GM23338 (cell line): Measurements from ENCODE around the gene OR6C68. TPM values are rescaled to one million over a fixed set of nuclear protein-coding genes. Genes with fewer than 3 reads are reported as not detected.

Experiments used
- ATAC-seq: fragments of 200-7000 bp; cut with Tn5 transposase; 3 replicates; pipeline ENCODE4 v1.9.1; 2020
- DNase-seq: peaks from one replicate; pipeline ENCODE4 v3.0.0-alpha.2; 2015; ENCODE audit warnings: low spot score
- H2AFZ ChIP-seq: fragments of 200-600 bp; sonication (generic); 2 replicates; pipeline ENCODE4 v1.8.0; 2016; ENCODE audit warnings: antibody characterized with exemption, mild to moderate bottlenecking, moderate library complexity
- H3F3A ChIP-seq: fragments of 200-600 bp; sonication (generic); replicated peaks from 2 replicates; pipeline ENCODE4 v1.8.0; 2017; ENCODE audit warnings: antibody characterized with exemption, mixed run types, low read depth
- H3K27ac ChIP-seq: fragments of 200-600 bp; sonication (generic); 2 replicates; pipeline ENCODE4 v1.6.1; 2016; ENCODE audit warnings: low read depth
- H3K27me3 ChIP-seq: fragments of 200-600 bp; sonication (generic); 2 replicates; pipeline ENCODE4 v1.8.0; 2016; ENCODE audit warnings: mild to moderate bottlenecking, mixed run types, moderate library complexity; ENCODE audit not compliant: insufficient read depth
- H3K36me3 ChIP-seq: fragments of 200-600 bp; sonication (generic); 2 replicates; pipeline ENCODE4 v1.8.0; 2016; ENCODE audit warnings: mild to moderate bottlenecking; ENCODE audit not compliant: insufficient read depth
- H3K4me1 ChIP-seq: fragments of 200-600 bp; sonication (generic); 2 replicates; pipeline ENCODE4 v1.8.0; 2016; ENCODE audit warnings: mild to moderate bottlenecking, moderate library complexity; ENCODE audit not compliant: insufficient read depth
- H3K4me2 ChIP-seq: fragments of 200-600 bp; sonication (generic); 2 replicates; pipeline ENCODE4 v1.7.1; 2017; ENCODE audit warnings: mixed run types
- H3K4me3 ChIP-seq: fragments of 200-600 bp; sonication (generic); 2 replicates; pipeline ENCODE4 v1.6.1; 2016; ENCODE audit warnings: mixed run types
- H3K79me2 ChIP-seq: fragments of 200-600 bp; sonication (generic); replicated peaks from 2 replicates; pipeline ENCODE4 v1.8.0; 2017; ENCODE audit warnings: mild to moderate bottlenecking; ENCODE audit not compliant: insufficient read depth
- H3K9me2 ChIP-seq: fragments of 200-600 bp; sonication (generic); 2 replicates; pipeline ENCODE4 v1.8.0; 2017; ENCODE audit not compliant: insufficient read depth
- H4K20me1 ChIP-seq: fragments of 200-600 bp; sonication (generic); replicated peaks from 2 replicates; pipeline ENCODE4 v1.8.0; 2017; ENCODE audit warnings: mild to moderate bottlenecking; ENCODE audit not compliant: insufficient read depth
- H3K27ac Mint-ChIP-seq: 2 replicates; pipeline ENCODE4 v1.8.0; 2020; ENCODE audit warnings: inconsistent platforms, mild to moderate bottlenecking, moderate library complexity, mixed read lengths
- H3K27me3 Mint-ChIP-seq: 3 replicates; pipeline ENCODE4 v1.8.0; 2022; ENCODE audit warnings: low read depth, mild to moderate bottlenecking, moderate library complexity, mixed read lengths, inconsistent platforms; ENCODE audit not compliant: insufficient read depth, poor library complexity
- H3K36me3 Mint-ChIP-seq: 3 replicates; pipeline ENCODE4 v1.8.0; 2021; ENCODE audit warnings: low read depth, mild to moderate bottlenecking, inconsistent platforms, moderate library complexity, mixed read lengths
- H3K4me1 Mint-ChIP-seq: 3 replicates; pipeline ENCODE4 v1.8.0; 2020; ENCODE audit warnings: mild to moderate bottlenecking, inconsistent platforms, mixed read lengths
- H3K4me3 Mint-ChIP-seq: 3 replicates; pipeline ENCODE4 v1.8.0; 2021; ENCODE audit warnings: moderate library complexity, mild to moderate bottlenecking, inconsistent platforms, mixed read lengths
- H3K9me3 Mint-ChIP-seq: 3 replicates; pipeline ENCODE4 v1.8.0; 2020; ENCODE audit warnings: moderate library complexity, mild to moderate bottlenecking, inconsistent platforms, mixed read lengths
- CREB1 ChIP-seq: fragments of 250-450 bp; sonication (Bioruptor Pico); IDR thresholded peaks from 2 replicates; pipeline ENCODE4 v1.5.0; 2020; ENCODE audit warnings: low read depth, mild to moderate bottlenecking, moderate library complexity
- EZH2 ChIP-seq: fragments of 200-600 bp; sonication (generic); IDR thresholded peaks from one replicate; pipeline ENCODE4 v1.8.0; 2017; ENCODE audit warnings: antibody characterized with exemption, mild to moderate bottlenecking, low read depth; ENCODE audit not compliant: unreplicated experiment
- EZH2phosphoT487 ChIP-seq: fragments of 200-600 bp; sonication (generic); IDR thresholded peaks from one replicate; pipeline ENCODE4 v1.8.1; 2018; ENCODE audit warnings: antibody characterized with exemption; ENCODE audit not compliant: unreplicated experiment
- JUNB ChIP-seq: IDR thresholded peaks from one replicate; pipeline ENCODE4 v1.6.1; 2016; ENCODE audit warnings: antibody characterized with exemption; ENCODE audit not compliant: unreplicated experiment
- NANOG ChIP-seq: IDR thresholded peaks from 2 replicates; pipeline ENCODE4 v1.6.1; 2016; ENCODE audit warnings: antibody characterized with exemption, borderline replicate concordance
- POLR2AphosphoS5 ChIP-seq: IDR thresholded peaks from 2 replicates; pipeline ENCODE4 v1.6.1; 2016; ENCODE audit warnings: antibody characterized with exemption, low read depth
- STAT1 ChIP-seq: IDR thresholded peaks from one replicate; pipeline ENCODE4 v1.6.1; 2016; ENCODE audit warnings: antibody characterized with exemption; ENCODE audit not compliant: unreplicated experiment
- ZNF114 ChIP-seq: fragments of 250-450 bp; sonication (Bioruptor Pico); IDR thresholded peaks from 2 replicates; pipeline ENCODE4 v1.5.0; 2020; ENCODE audit warnings: mild to moderate bottlenecking, moderate library complexity
- ZNF331 ChIP-seq: fragments of 250-450 bp; sonication (Bioruptor Pico); IDR thresholded peaks from 2 replicates; pipeline ENCODE4 v1.5.0; 2020; ENCODE audit warnings: low read depth, mild to moderate bottlenecking, moderate library complexity
- long read RNA-seq: library from polyadenylated mRNA; unstranded; transcript quantifications from one replicate; pipeline ENCODE4 v2.0.0, GENCODE V29; 2020; ENCODE audit not compliant: unreplicated experiment
- polyA plus RNA-seq: library from polyadenylated mRNA; unstranded; fragments of >200 nt; fragmentation: Nextera tagmentation; extraction: Ambion mirVana; gene quantifications from 2 replicates; pipeline ENCODE4 v1.2.1, GENCODE V29; 2016
- total RNA-seq: library from RNA; depleted of rRNA; stranded (reverse); fragments of >200 nt; shearing (Covaris generic); gene quantifications from 2 replicates; pipeline ENCODE4 v1.2.3, GENCODE V29; 2014; rRNA removed
- TF ChIP-seq, protein P1 (sequence below), 2 experiments: fragments of 200-600 bp in 1 of 2; sonication (generic) in 1 of 2; conservative IDR thresholded peaks; 2 replicates each; pipeline versions ENCODE4 v1.5.1 to v1.6.1; 2016 to 2017; ENCODE audit warnings: antibody characterized with exemption in 2 of 2, low read depth in 2 of 2, mild to moderate bottlenecking in 2 of 2, moderate library complexity in 1 of 2
- TF ChIP-seq, protein P2 (sequence below): IDR thresholded peaks from one replicate; pipeline ENCODE4 v1.6.1; 2018; ENCODE audit warnings: antibody characterized with exemption; ENCODE audit not compliant: unreplicated experiment
- TF ChIP-seq, protein P3 (sequence below): IDR thresholded peaks from 2 replicates; pipeline ENCODE4 v1.6.1; 2016; ENCODE audit warnings: antibody characterized with exemption
- TF ChIP-seq, protein P4 (sequence below): fragments of 250-450 bp; sonication (Bioruptor Pico); IDR thresholded peaks from 2 replicates; pipeline ENCODE4 v1.5.0; 2020; ENCODE audit warnings: mild to moderate bottlenecking, moderate library complexity

The OR6C68 gene
- not detected in 2 replicates for total RNA-seq
- polyA plus RNA-seq, result not detected in 2 replicates
- long read RNA-seq, result 0 reads

DNA sequence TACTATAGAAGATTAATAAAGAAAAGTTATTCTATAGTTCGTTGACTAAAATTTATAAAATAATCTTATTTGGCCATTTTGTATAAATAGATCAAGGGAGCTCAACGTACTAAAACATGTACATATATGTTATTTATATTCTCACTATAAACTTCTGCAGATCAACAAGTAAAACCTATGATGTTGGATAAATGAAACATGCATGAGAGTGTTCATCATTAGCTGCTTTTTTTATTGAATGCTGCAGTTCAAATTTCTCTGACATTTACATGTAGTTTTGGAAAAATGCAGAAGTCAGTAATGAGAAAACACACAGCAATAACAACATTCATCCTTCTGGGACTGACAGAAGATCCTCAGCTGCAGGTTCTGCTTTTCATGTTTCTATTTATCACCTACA, at the start of gene OR6C68:
TSS of gene OR6C68 (plus strand) at position 301 of the 400 bp plus-strand sequence. CDS start at position 301, 0 bp downstream.
- H3K9me3 Mint-ChIP-seq, result no peaks in the 10 kb centered on the region; the same call in 2 of the 3 replicates
- no peak within 1 kb of the TSS for H3K4me3 Mint-ChIP-seq
- Histone ChIP-seq H4K20me1 (no peaks in the 10 kb centered on the region), H2AFZ (no peak within 1 kb of the TSS), H3K27ac (no peak within 1 kb of the TSS), H3F3A (no peaks in the 10 kb centered on the region), H3K9me2 (peaks cover 5% of the 10 kb centered on the region; the same call in 1 of the 2 replicates), H3K27me3 (no peaks in the 10 kb centered on the region), H3K79me2 (no peaks in the 10 kb centered on the region), H3K4me1 (no peaks in the 10 kb centered on the region), H3K4me3 (no peak within 1 kb of the TSS), H3K4me2 (no peak within 1 kb of the TSS), H3K36me3 (no peaks in the 10 kb centered on the region)
- no peaks in the 10 kb centered on the region for H3K36me3 Mint-ChIP-seq
- ATAC-seq, result no peak
- no peak for TF ChIP-seq ZNF331
- TF ChIP-seq CREB1 (CRISPR knock-in tag), result no peak
- TF ChIP-seq, protein P1, sequence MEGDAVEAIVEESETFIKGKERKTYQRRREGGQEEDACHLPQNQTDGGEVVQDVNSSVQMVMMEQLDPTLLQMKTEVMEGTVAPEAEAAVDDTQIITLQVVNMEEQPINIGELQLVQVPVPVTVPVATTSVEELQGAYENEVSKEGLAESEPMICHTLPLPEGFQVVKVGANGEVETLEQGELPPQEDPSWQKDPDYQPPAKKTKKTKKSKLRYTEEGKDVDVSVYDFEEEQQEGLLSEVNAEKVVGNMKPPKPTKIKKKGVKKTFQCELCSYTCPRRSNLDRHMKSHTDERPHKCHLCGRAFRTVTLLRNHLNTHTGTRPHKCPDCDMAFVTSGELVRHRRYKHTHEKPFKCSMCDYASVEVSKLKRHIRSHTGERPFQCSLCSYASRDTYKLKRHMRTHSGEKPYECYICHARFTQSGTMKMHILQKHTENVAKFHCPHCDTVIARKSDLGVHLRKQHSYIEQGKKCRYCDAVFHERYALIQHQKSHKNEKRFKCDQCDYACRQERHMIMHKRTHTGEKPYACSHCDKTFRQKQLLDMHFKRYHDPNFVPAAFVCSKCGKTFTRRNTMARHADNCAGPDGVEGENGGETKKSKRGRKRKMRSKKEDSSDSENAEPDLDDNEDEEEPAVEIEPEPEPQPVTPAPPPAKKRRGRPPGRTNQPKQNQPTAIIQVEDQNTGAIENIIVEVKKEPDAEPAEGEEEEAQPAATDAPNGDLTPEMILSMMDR (conservative IDR thresholded peaks at IDR 0.05; ENCODE audit: low read depth in 2 of 2), result no peak
- no peak for TF ChIP-seq NANOG
- TF ChIP-seq EZH2, result no peak
- TF ChIP-seq, protein P2, sequence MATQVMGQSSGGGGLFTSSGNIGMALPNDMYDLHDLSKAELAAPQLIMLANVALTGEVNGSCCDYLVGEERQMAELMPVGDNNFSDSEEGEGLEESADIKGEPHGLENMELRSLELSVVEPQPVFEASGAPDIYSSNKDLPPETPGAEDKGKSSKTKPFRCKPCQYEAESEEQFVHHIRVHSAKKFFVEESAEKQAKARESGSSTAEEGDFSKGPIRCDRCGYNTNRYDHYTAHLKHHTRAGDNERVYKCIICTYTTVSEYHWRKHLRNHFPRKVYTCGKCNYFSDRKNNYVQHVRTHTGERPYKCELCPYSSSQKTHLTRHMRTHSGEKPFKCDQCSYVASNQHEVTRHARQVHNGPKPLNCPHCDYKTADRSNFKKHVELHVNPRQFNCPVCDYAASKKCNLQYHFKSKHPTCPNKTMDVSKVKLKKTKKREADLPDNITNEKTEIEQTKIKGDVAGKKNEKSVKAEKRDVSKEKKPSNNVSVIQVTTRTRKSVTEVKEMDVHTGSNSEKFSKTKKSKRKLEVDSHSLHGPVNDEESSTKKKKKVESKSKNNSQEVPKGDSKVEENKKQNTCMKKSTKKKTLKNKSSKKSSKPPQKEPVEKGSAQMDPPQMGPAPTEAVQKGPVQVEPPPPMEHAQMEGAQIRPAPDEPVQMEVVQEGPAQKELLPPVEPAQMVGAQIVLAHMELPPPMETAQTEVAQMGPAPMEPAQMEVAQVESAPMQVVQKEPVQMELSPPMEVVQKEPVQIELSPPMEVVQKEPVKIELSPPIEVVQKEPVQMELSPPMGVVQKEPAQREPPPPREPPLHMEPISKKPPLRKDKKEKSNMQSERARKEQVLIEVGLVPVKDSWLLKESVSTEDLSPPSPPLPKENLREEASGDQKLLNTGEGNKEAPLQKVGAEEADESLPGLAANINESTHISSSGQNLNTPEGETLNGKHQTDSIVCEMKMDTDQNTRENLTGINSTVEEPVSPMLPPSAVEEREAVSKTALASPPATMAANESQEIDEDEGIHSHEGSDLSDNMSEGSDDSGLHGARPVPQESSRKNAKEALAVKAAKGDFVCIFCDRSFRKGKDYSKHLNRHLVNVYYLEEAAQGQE, result no peak
- TF ChIP-seq ZNF114 (CRISPR knock-in tag), result no peak
- TF ChIP-seq POLR2AphosphoS5, result no peak
- TF ChIP-seq, protein P3, sequence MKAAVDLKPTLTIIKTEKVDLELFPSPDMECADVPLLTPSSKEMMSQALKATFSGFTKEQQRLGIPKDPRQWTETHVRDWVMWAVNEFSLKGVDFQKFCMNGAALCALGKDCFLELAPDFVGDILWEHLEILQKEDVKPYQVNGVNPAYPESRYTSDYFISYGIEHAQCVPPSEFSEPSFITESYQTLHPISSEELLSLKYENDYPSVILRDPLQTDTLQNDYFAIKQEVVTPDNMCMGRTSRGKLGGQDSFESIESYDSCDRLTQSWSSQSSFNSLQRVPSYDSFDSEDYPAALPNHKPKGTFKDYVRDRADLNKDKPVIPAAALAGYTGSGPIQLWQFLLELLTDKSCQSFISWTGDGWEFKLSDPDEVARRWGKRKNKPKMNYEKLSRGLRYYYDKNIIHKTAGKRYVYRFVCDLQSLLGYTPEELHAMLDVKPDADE, result no peak
- TF ChIP-seq JUNB, result no peak
- TF ChIP-seq STAT1, result no peak
- TF ChIP-seq EZH2phosphoT487, result no peak
- TF ChIP-seq, protein P4, sequence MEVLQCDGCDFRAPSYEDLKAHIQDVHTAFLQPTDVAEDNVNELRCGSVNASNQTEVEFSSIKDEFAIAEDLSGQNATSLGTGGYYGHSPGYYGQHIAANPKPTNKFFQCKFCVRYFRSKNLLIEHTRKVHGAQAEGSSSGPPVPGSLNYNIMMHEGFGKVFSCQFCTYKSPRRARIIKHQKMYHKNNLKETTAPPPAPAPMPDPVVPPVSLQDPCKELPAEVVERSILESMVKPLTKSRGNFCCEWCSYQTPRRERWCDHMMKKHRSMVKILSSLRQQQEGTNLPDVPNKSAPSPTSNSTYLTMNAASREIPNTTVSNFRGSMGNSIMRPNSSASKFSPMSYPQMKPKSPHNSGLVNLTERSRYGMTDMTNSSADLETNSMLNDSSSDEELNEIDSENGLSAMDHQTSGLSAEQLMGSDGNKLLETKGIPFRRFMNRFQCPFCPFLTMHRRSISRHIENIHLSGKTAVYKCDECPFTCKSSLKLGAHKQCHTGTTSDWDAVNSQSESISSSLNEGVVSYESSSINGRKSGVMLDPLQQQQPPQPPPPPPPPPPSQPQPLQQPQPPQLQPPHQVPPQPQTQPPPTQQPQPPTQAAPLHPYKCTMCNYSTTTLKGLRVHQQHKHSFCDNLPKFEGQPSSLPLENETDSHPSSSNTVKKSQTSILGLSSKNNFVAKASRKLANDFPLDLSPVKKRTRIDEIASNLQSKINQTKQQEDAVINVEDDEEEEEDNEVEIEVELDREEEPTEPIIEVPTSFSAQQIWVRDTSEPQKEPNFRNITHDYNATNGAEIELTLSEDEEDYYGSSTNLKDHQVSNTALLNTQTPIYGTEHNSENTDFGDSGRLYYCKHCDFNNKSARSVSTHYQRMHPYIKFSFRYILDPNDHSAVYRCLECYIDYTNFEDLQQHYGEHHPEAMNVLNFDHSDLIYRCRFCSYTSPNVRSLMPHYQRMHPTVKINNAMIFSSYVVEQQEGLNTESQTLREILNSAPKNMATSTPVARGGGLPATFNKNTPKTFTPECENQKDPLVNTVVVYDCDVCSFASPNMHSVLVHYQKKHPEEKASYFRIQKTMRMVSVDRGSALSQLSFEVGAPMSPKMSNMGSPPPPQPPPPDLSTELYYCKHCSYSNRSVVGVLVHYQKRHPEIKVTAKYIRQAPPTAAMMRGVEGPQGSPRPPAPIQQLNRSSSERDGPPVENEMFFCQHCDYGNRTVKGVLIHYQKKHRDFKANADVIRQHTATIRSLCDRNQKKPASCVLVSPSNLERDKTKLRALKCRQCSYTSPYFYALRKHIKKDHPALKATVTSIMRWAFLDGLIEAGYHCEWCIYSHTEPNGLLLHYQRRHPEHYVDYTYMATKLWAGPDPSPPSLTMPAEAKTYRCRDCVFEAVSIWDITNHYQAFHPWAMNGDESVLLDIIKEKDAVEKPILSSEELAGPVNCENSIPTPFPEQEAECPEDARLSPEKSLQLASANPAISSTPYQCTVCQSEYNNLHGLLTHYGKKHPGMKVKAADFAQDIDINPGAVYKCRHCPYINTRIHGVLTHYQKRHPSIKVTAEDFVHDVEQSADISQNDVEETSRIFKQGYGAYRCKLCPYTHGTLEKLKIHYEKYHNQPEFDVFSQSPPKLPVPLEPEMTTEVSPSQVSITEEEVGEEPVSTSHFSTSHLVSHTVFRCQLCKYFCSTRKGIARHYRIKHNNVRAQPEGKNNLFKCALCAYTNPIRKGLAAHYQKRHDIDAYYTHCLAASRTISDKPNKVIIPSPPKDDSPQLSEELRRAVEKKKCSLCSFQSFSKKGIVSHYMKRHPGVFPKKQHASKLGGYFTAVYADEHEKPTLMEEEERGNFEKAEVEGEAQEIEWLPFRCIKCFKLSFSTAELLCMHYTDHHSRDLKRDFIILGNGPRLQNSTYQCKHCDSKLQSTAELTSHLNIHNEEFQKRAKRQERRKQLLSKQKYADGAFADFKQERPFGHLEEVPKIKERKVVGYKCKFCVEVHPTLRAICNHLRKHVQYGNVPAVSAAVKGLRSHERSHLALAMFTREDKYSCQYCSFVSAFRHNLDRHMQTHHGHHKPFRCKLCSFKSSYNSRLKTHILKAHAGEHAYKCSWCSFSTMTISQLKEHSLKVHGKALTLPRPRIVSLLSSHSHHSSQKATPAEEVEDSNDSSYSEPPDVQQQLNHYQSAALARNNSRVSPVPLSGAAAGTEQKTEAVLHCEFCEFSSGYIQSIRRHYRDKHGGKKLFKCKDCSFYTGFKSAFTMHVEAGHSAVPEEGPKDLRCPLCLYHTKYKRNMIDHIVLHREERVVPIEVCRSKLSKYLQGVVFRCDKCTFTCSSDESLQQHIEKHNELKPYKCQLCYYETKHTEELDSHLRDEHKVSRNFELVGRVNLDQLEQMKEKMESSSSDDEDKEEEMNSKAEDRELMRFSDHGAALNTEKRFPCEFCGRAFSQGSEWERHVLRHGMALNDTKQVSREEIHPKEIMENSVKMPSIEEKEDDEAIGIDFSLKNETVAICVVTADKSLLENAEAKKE (CRISPR knock-in tag), result no peak
- H3K27ac Mint-ChIP-seq, result no peak within 1 kb of the TSS
- no peak for DNase-seq
- H3K27me3 Mint-ChIP-seq, result no peaks in the 10 kb centered on the region
- no peaks in the 10 kb centered on the region for H3K4me1 Mint-ChIP-seq
